IPS-20b (cell line): ENCODE measurements around the gene TPPP.

Experiments used
- H3K27ac ChIP-seq: one replicate; pipeline ENCODE4 v1.5.1; 2013; ENCODE audit warnings: low read length
- H3K27me3 ChIP-seq: 2 replicates; pipeline ENCODE4 v1.6.1; 2013; ENCODE audit warnings: mild to moderate bottlenecking, low read length, inconsistent platforms; ENCODE audit not compliant: insufficient read depth
- H3K36me3 ChIP-seq: 2 replicates; pipeline ENCODE4 v1.6.1; 2013; ENCODE audit warnings: low read depth, mild to moderate bottlenecking, inconsistent platforms, low read length, moderate library complexity; ENCODE audit not compliant: insufficient read depth
- H3K4me1 ChIP-seq: 2 replicates; pipeline ENCODE4 v1.6.1; 2013; ENCODE audit warnings: mild to moderate bottlenecking, control low read depth, inconsistent platforms, low read length, moderate library complexity; ENCODE audit not compliant: insufficient read depth
- H3K4me3 ChIP-seq: 2 replicates; pipeline ENCODE4 v1.5.1; 2013; ENCODE audit warnings: mild to moderate bottlenecking, low read length, inconsistent platforms
- H3K9ac ChIP-seq: 2 replicates; pipeline ENCODE4 v1.6.1; 2013; ENCODE audit warnings: low read depth, mild to moderate bottlenecking, inconsistent platforms, low read length, moderate library complexity
- H3K9me3 ChIP-seq: 2 replicates; pipeline ENCODE4 v1.6.1; 2013; ENCODE audit warnings: mild to moderate bottlenecking, low read depth, low read length, inconsistent platforms; ENCODE audit not compliant: insufficient read depth

Gene TPPP

DNA sequence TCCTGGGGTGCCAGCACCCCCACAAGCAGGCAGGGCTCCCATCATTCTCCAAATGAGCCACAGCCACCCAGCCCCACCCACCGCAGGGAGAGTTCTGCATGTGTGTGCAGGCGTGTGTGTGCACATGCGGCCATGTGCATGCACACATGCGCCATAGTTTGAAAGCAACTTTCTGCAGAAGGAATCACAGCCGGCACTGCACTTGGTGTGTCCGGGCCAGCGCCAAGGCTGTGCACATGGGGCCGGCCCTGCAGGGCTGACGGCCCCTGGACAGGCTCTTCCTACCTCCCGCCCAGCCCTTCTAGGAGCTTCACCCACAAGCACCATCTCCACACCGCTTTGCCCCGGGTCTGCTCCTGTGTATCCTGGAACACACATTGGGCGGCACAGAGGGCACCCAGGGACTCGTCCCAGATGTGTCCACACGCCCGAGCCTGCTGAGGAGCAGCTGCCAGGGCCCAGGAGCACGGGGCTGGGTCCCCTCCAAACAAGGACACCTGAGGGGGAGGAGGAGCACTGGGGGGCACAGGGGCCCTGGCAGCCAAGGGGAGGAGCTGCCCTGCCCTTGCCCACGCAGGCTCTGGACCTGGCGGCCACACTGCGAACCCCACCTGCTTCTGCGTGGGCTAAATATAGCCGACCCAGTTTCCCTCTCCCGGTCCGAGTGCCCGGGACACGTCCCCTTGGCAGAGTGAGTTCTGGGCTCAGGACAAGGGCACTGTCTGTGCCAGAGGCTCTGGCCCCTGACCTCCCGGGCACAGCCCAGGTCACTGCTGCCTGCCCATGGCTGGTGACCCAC lies 19.1 kb downstream of the TPPP start:
- Histone ChIP-seq H3K4me3 (no peak overlapping the region), H3K27me3 (peaks cover 50% of the 10 kb centered on the region), H3K27ac (no peak overlapping the region), H3K36me3 (no peaks in the 10 kb centered on the region), H3K9me3 (no peaks in the 10 kb centered on the region), H3K4me1 (no peaks in the 10 kb centered on the region; the same call in 1 of the 2 replicates), H3K9ac (no peak overlapping the region)

DNA sequence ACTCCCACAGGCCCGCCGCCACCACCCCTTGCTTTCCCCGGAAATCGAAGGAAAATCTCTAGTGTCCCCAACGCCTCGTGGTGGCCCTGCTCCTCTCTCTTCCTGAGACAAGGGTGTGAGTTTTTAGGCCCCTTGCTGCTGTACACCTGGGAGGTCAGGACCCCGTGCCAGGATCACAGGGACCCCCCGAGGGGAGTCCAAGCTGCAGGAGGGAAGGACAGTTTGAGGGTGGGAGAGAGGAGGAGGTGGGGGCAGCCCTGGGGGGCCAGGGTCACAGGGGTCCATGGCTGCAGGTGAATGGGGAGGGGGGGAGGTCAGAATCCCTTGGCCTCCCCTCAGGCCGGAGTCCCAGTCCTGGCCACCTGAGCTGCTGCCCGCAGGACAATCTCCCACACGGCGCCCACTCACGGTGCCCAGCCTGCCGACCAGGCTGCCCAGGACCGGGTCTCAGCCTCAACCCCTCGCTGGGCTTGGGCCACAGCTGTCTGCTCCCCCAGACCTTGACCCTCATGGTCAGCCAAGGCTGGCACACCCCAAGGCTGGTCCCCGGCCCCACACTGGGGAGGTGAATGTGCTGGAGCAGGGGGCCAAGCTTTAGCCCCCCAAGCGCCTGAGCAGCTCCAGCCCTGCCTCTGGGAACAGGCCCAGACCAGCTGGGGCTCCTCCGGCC lies 19.9 kb downstream of the TPPP start:
- Histone ChIP-seq H3K9ac (peak overlapping the region; percentile 48; the same call in 1 of the 2 replicates), H3K27ac (no peak overlapping the region), H3K36me3 (no peaks in the 10 kb centered on the region), H3K9me3 (no peaks in the 10 kb centered on the region), H3K4me1 (no peaks in the 10 kb centered on the region; the same call in 1 of the 2 replicates), H3K27me3 (peaks cover 50% of the 10 kb centered on the region), H3K4me3 (no peak overlapping the region)

DNA sequence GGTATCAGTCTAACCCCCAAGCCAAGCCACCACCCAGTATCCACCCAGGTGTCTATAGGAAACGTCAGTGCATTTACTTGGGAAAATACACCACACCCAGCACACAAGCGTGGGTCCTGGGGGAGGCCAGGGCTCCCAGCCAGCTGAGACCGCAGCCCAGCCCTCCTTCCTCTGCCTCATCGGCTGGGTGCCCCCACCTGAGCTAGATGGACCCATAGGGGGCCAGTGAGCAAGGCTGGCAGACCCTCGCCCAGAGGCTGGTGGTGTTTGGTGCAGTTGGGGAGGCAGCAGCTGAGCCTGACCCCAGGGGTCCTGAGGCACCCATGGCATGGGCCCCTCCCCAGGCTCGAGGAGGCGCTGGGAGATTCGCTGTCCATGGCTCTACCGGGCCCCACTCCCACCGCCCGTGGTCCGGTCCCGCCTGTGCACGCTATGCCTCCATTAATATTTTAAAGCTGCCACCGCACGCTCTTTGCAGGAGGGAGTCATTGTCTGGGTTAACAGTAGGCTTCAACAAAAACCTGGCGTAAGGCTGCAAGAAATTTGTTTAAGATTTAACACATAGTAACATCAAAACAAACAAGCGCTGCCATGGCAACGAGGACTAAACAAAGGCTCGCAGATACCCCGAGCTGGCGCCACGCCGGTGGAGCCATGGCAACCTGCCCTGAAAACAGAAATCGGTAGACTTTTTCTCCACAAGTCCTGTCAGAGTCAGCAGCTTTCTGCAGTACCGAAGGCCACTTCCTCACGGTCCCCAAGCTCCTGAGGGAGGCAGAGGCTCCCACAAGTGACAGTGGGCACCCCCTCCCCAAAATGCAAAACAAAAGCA lies 20.6 kb downstream of the TPPP start:
- Histone ChIP-seq H3K4me1 (no peaks in the 10 kb centered on the region; the same call in 1 of the 2 replicates), H3K27ac (no peak overlapping the region), H3K27me3 (peaks cover 50% of the 10 kb centered on the region), H3K4me3 (no peak overlapping the region), H3K9me3 (no peaks in the 10 kb centered on the region), H3K36me3 (peaks cover under 1% of the 10 kb centered on the region; the same call in 1 of the 2 replicates), H3K9ac (peak overlapping the region; percentile 48; the same call in 1 of the 2 replicates)

DNA sequence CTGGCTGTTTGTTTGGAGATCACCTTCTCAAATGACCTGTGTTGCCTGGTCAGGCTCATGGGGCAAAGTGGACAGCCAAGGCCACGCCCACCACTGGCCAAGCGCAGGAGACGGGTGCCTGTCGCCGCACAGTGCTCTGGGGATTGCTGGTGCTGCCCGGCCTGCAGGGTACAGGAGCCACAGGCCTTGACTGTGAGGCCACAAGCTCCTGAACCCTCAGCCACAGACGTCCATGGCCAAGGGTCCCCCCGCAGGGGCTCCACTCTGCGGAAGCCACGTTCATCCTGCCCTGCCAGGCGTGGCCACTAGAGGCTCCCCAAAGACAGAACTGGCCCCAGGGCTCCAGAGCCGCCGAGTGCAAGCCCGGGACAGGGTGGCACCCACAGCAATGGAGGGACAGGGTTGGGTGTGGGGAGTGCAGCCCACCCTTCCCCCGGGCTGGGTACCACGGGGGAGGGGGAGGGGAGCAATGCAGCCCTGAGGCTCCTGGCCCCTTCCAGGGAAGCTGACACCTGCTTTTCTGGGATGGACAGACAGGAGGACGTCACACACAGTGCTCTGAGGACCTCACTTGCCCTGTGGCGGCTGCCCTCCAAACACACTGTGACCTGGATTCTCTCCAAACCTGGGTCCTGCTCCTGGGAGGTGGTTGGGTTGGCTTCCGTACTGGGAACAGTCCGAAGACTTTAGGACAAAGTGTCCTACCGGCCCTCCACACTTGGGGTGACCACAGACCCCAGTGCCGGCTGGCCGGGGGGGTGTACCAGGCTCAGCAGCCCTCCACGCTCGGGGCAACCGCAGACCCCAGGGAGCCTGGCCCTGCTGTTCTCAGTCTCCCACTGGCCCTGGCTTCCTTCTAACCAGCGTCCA lies 21.5 kb downstream of the TPPP start:
- H3K27ac ChIP-seq, result no peak overlapping the region

DNA sequence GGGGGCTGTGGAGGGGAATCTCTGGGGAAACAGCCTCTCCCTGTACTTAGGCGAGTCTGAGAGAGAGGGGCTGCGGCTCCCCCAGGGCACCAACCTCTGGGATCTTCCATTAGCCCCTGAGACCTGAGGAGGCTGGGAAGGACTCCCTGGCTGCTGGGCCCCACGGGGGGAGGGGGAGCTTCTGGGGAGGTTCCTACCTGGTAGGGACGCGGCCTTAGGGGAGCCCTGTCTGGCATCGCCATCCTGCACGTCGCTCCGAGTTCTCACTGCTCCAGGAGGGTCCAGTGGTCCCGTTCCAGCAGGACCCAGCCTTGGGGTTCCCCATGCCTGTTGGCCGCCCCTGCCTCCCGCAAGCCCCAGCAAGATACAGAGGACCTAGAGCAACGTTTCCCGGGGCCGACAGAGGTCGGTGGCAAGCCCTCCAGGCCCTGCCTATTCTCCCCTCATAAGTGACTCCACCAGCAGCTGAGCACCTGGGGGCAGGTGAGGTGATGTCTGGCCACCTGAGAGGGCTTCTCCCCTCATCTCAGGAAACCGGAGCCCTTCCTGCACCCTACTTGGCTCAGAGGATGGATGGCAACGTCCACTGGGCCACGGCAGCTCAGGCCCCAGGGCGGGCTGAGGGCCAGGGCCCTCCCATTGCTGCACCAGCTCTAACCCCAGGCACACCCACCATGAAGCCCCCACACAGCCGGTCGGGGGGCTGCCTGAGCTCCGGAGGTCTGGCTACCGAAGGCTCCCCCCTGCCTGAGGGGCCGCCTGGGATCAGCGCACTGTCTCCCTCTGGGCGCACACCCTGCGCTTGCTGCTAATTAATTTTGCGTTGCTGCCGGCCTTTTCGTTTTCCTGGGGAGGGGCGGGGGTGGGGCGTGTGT lies 22.5 kb downstream of the TPPP start:
- H3K27me3 ChIP-seq, result peaks cover 31% of the 10 kb centered on the region; the same call in 1 of the 2 replicates
- no peak overlapping the region for H3K9ac ChIP-seq
- no peak overlapping the region for H3K27ac ChIP-seq
- H3K4me1 ChIP-seq, result no peaks in the 10 kb centered on the region; the same call in 1 of the 2 replicates
- no peak overlapping the region for H3K4me3 ChIP-seq
- H3K36me3 ChIP-seq, result peaks cover 13% of the 10 kb centered on the region
- no peaks in the 10 kb centered on the region for H3K9me3 ChIP-seq

More for the DNA sequence above, 21.5 kb downstream of the TPPP start:
- Histone ChIP-seq H3K36me3 (peaks cover 9% of the 10 kb centered on the region), H3K4me3 (no peak overlapping the region), H3K9ac (no peak overlapping the region; the same call in 1 of the 2 replicates), H3K9me3 (no peaks in the 10 kb centered on the region), H3K27me3 (peaks cover 41% of the 10 kb centered on the region), H3K4me1 (no peaks in the 10 kb centered on the region; the same call in 1 of the 2 replicates)

DNA sequence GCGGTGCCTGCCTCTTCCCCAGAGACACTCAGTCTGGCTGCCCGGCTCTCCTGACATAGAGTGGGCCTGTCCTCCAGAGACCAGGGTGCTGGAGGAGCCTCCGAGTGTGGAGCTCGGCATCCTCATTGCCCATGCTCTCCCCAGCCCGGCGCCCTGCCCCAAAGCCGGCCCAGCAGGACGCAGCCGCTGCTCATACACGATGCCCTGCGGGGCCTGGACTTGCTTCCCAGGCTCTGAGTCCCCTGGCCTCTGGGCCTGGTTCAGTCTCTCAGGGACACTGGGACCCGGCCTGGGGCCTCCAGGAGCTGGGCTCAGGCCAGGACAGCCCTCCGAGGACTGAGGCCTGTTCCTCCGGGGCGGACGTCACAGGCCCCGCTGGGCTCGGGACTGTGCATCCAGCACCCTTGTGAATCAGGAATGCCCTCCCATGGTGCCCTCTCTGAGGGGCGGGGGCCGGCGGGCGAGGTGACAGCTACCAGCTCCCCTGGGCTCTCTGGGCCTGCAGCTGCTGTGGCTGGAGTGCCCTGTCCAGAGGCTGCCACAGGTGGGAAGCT lies 23.2 kb downstream of the TPPP start:
- Histone ChIP-seq H3K4me1 (no peaks in the 10 kb centered on the region; the same call in 1 of the 2 replicates), H3K4me3 (no peak overlapping the region), H3K27me3 (peaks cover 27% of the 10 kb centered on the region; the same call in 1 of the 2 replicates), H3K27ac (no peak overlapping the region), H3K36me3 (peaks cover 13% of the 10 kb centered on the region), H3K9ac (no peak overlapping the region), H3K9me3 (no peaks in the 10 kb centered on the region)

DNA sequence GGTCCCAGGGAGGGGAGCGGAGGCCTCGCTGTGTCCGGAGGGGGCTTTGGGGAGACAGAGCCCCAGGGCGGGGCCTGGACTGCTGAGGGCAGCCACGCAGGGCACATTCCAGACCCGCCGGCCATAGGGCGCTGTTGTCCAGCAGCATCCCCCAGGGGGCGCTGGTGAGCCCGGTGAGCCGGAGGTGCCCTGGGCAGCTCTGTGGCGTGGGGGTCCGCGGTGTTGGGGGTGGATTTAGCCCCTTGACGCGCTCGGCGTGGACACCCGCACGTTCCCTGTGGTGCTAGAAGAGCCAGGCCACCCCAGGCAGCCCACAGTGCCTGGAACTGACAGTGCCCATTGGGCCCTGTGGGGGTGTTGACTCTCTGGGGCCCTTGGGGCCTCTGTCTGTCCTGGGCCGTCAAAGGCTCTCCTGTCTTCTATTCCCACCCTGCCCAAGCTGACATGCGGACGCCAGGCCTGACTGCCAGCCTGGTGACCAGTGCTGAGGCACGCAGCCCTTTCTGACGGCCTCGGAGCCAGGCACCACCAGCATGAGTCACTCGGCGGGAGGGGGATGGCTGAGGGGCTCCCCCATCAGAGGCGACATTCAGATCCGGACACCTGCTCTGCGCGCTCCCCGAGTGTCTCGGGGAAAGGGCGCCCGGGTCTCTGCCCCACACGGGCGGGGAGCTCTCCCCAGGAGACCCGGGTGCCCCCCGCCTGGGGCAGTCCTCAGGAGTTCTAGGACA lies 23.9 kb downstream of the TPPP start:
- Histone ChIP-seq H3K27me3 (peaks cover 21% of the 10 kb centered on the region; the same call in 1 of the 2 replicates), H3K9ac (no peak overlapping the region; the same call in 1 of the 2 replicates), H3K27ac (no peak overlapping the region), H3K9me3 (no peaks in the 10 kb centered on the region), H3K36me3 (peaks cover 17% of the 10 kb centered on the region), H3K4me3 (no peak overlapping the region), H3K4me1 (no peaks in the 10 kb centered on the region; the same call in 1 of the 2 replicates)

DNA sequence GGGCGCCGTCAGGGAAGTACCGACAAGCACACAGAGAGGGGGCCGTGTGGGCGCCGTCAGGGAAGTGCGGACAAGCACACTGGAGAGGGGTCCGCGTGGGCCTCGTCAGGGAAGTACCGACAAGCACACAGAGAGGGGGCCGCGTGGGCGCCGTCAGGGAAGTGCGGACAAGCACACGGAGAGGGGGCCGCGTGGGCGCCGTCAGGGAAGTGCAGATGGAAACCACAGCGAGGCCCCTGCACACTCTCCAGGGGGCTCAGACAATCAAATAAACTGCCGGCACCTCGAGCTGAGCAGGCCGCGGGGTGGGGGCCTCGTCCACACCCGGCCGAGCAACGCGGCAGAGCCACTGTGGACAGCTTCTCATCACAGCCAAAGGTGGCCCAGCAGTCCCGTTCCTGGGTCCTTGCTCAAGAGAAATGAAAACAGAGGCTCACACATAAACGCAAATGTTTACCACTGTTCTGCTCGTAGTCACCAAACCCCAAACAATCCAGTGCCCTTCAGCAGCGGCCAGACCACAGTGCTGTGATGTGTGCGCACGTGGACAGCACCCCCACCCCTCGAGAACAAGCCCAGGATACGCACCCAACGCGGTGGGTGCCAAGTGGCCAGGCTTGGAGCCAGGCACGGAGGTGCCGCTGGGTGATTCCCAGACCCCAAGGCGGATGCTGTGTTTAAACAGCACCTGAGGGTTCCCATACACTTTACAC lies 24.7 kb downstream of the TPPP start:
- Histone ChIP-seq H3K36me3 (peaks cover 21% of the 10 kb centered on the region), H3K4me3 (no peak overlapping the region), H3K27ac (no peak overlapping the region), H3K27me3 (peaks cover 13% of the 10 kb centered on the region; the same call in 1 of the 2 replicates), H3K4me1 (no peaks in the 10 kb centered on the region; the same call in 1 of the 2 replicates), H3K9me3 (no peaks in the 10 kb centered on the region), H3K9ac (no peak overlapping the region)

DNA sequence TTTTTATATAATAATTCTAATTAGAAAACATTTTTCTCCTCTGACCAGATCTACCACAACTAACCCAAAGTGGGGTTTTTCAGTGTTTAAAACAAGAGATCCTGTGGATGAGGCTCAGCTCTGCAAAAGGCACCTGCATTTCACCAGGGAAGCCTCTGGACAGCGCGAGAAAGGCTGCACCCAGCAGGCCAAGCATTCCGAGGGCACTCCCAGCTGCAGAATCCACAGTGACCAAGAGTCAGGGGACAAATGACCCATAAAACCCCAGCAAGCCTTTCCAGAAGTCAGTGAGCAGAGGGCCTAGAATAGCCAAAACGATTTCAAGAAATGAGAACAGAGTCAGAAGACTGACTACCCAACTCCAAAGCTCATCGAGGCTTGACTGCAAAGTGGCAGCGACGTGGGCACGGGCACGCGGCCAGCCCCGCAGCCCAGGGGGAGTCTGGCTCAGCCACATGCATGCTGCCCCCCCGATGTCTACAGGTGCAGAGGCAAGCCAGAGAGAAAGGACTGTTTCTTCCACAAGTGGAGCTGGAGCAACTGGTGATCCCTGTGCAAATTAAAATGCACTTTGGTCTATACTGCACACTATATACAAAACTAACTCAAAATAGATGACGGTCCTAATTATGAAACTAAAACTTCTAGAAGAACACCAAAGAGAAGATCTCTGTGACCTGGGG lies 26.2 kb downstream of the TPPP start:
- H3K9me3 ChIP-seq, result no peaks in the 10 kb centered on the region
- no peak overlapping the region for H3K9ac ChIP-seq
- H3K4me3 ChIP-seq, result no peak overlapping the region
- H3K36me3 ChIP-seq, result peaks cover 30% of the 10 kb centered on the region
- H3K4me1 ChIP-seq, result no peaks in the 10 kb centered on the region
- H3K27me3 ChIP-seq, result no peaks in the 10 kb centered on the region
- no peak overlapping the region for H3K27ac ChIP-seq
